HCT116 (cell line): ENCODE data around the gene HOXA1. TPM values are rescaled to one million over a fixed set of nuclear protein-coding genes. Genes with fewer than 3 reads are reported as not detected.

Source experiments
- ATAC-seq: fragments of 200-7000 bp; cut with Tn5 transposase; 2 replicates; pipeline ENCODE4 v1.9.1; 2020; ENCODE audit warnings: mild to moderate bottlenecking, moderate library complexity
- BruUV-seq: library from RNA; stranded (reverse); fragments of 400-500 nt; replicated peaks from 2 replicates; lab custom pipeline; 2021; lab: Mats Ljungman, UMichigan
- CTCF ChIA-PET: fragments of 300-600 bp; sonication (Branson Sonifier 250); formaldehyde crosslinking; loops from one replicate; lab custom pipeline; 2021; ENCODE audit warnings: antibody characterized with exemption; lab: Charles Lee
- POLR2A ChIA-PET: fragments of 300-600, 350-600 bp; sonication (Branson Sonifier 250); formaldehyde crosslinking; loops from one replicate; lab custom pipeline; 2021; ENCODE audit warnings: antibody characterized with exemption; lab: Charles Lee
- RAD21 ChIA-PET, 2 experiments: fragments of 300-600 bp; sonication (Branson Sonifier 250); formaldehyde crosslinking; loops; one replicate each; lab custom pipeline; 2023; ENCODE audit warnings: low total read pairs in 2 of 2; ENCODE audit not compliant: uncharacterized antibody in 2 of 2, unreplicated experiment in 2 of 2, low non-redundant PET in 1 of 2; lab: Charles Lee
- DNase-seq: peaks from one replicate; pipeline ENCODE4 v3.0.0-alpha.2; 2010; ENCODE audit warnings: low read depth, low spot score
- H2AFZ ChIP-seq: fragments of 200-600 bp; shearing (Covaris generic), sonication (generic); 2 replicates; pipeline ENCODE4 v1.6.1; 2017; ENCODE audit warnings: low read depth, mixed run types, mixed read lengths, antibody characterized with exemption, low read length; ENCODE audit not compliant: poor library complexity, severe bottlenecking
- H3K27ac ChIP-seq: 2 replicates; pipeline ENCODE4 v1.5.1; 2012; ENCODE audit warnings: low read depth, low read length
- H3K27me3 ChIP-seq: fragments of 200-600 bp; sonication (generic); 2 replicates; pipeline ENCODE4 v1.6.1; 2016; ENCODE audit warnings: mixed run types, low read length, mixed read lengths; ENCODE audit not compliant: insufficient read depth
- H3K36me3 ChIP-seq, 2 experiments: fragments of 200-500 bp in 1 of 2; fragments of 200-600 bp in 1 of 2; sonication (Bioruptor generic) in 1 of 2; sonication (generic) in 1 of 2; 2 replicates each; pipeline versions ENCODE4 v1.5.1 to v1.6.1; 2014 to 2016; ENCODE audit warnings: low read length in 2 of 2, inconsistent platforms in 1 of 2, mixed read lengths in 1 of 2, mixed run types in 1 of 2; ENCODE audit not compliant: insufficient read depth in 2 of 2, control insufficient read depth in 1 of 2
- H3K4me1 ChIP-seq, 2 experiments: fragments of 200-600 bp in 1 of 2; sonication (generic) in 1 of 2; 2 replicates each; pipeline versions ENCODE4 v1.5.1 to v1.6.1; 2012 to 2017; ENCODE audit warnings: low read length in 2 of 2, inconsistent platforms in 1 of 2, mild to moderate bottlenecking in 1 of 2, mixed read lengths in 1 of 2, mixed run types in 1 of 2, moderate library complexity in 1 of 2; ENCODE audit not compliant: insufficient read depth in 2 of 2, control insufficient read depth in 1 of 2
- H3K4me2 ChIP-seq: fragments of 200-600 bp; sonication (generic); 2 replicates; pipeline ENCODE4 v1.6.1; 2017; ENCODE audit warnings: mixed run types, low read length, mixed read lengths
- H3K4me3 ChIP-seq, 2 experiments: fragments of 200-600 bp in 1 of 2; sonication (generic) in 1 of 2; replicated peaks in 1 of 2; 2 replicates each; pipeline ENCODE4 v1.5.1; 2011 to 2016; ENCODE audit warnings: low read length in 2 of 2, control low read depth in 1 of 2, low read depth in 1 of 2, mild to moderate bottlenecking in 1 of 2, mixed read lengths in 1 of 2, mixed run types in 1 of 2
- H3K79me2 ChIP-seq: fragments of 200-600 bp; sonication (generic); 2 replicates; pipeline ENCODE4 v1.6.1; 2017; ENCODE audit warnings: mild to moderate bottlenecking, mixed run types, low read length, moderate library complexity, mixed read lengths; ENCODE audit not compliant: insufficient read depth
- H3K9ac ChIP-seq: fragments of 200-600 bp; sonication (generic); 2 replicates; pipeline ENCODE4 v1.6.1; 2016; ENCODE audit warnings: low read length, mixed read lengths
- H3K9me2 ChIP-seq: fragments of 200-600 bp; sonication (generic), shearing (Covaris generic); 2 replicates; pipeline ENCODE4 v1.6.1; 2017; ENCODE audit warnings: mixed run types, mild to moderate bottlenecking, moderate library complexity; ENCODE audit not compliant: insufficient read depth
- H3K9me3 ChIP-seq, 2 experiments: fragments of 200-500 bp in 1 of 2; fragments of 200-600 bp in 1 of 2; sonication (Bioruptor generic) in 1 of 2; sonication (generic) in 1 of 2; 2 replicates each; pipeline ENCODE4 v1.6.1; 2014 to 2017; ENCODE audit warnings: low read length in 2 of 2, mixed read lengths in 2 of 2, inconsistent platforms in 1 of 2, low read depth in 1 of 2, mild to moderate bottlenecking in 1 of 2, mixed run types in 1 of 2, moderate library complexity in 1 of 2; ENCODE audit not compliant: control insufficient read depth in 1 of 2, insufficient read depth in 1 of 2
- H4K20me1 ChIP-seq: fragments of 200-600 bp; sonication (generic), shearing (Covaris generic); 2 replicates; pipeline ENCODE4 v1.6.1; 2017; ENCODE audit warnings: mixed run types, mild to moderate bottlenecking, moderate library complexity; ENCODE audit not compliant: insufficient read depth
- CTCF ChIP-seq, 3 experiments: fragments of 200-600 bp in 1 of 3; sonication (generic) in 1 of 3; IDR thresholded peaks in 2 of 3; conservative IDR thresholded peaks in 1 of 3; 2 replicates each; pipeline ENCODE4 v1.5.1; 2012 to 2017; ENCODE audit warnings: low read depth in 2 of 3, low read length in 2 of 3, antibody characterized with exemption in 1 of 3, borderline replicate concordance in 1 of 3, control low read depth in 1 of 3, mild to moderate bottlenecking in 1 of 3, mixed read lengths in 1 of 3, mixed run types in 1 of 3, moderate library complexity in 1 of 3; ENCODE audit not compliant: insufficient read depth in 1 of 3
- EGR1 ChIP-seq: IDR thresholded peaks from 2 replicates; pipeline ENCODE4 v1.6.1; 2012; ENCODE audit warnings: low read depth
- ELF1 ChIP-seq: IDR thresholded peaks from 2 replicates; pipeline ENCODE4 v1.6.1; 2012; ENCODE audit warnings: low read depth, borderline replicate concordance
- EZH2phosphoT487 ChIP-seq: fragments of 200-600 bp; IDR thresholded peaks from 2 replicates; pipeline ENCODE4 v1.6.1; 2018; ENCODE audit warnings: antibody characterized with exemption, borderline replicate concordance
- POLR2A ChIP-seq: IDR thresholded peaks from 2 replicates; pipeline ENCODE4 v1.7.0; 2011; ENCODE audit warnings: borderline replicate concordance; ENCODE audit not compliant: insufficient read depth, insufficient read length; ENCODE audit errors: extremely low read depth
- POLR2AphosphoS5 ChIP-seq: IDR thresholded peaks from 2 replicates; pipeline ENCODE4 v1.6.1; 2011; ENCODE audit warnings: mild to moderate bottlenecking, low read depth, low read length, moderate library complexity
- RAD21 ChIP-seq: IDR thresholded peaks from 2 replicates; pipeline ENCODE4 v1.6.1; 2012; ENCODE audit warnings: low read depth, mild to moderate bottlenecking
- REST ChIP-seq: IDR thresholded peaks from 2 replicates; pipeline ENCODE4 v1.6.1; 2012; ENCODE audit warnings: low read depth
- SIN3A ChIP-seq: IDR thresholded peaks from 2 replicates; pipeline ENCODE4 v1.6.1; 2012; ENCODE audit warnings: low read depth
- SRF ChIP-seq: IDR thresholded peaks from 2 replicates; pipeline ENCODE4 v1.6.1; 2012; ENCODE audit warnings: low read depth
- TCF7L2 ChIP-seq: IDR thresholded peaks from 2 replicates; pipeline ENCODE4 v1.7.0; 2011; ENCODE audit warnings: borderline replicate concordance, inconsistent platforms; ENCODE audit not compliant: insufficient read depth, insufficient read length; ENCODE audit errors: extremely low read depth
- ZBTB33 ChIP-seq: IDR thresholded peaks from 2 replicates; pipeline ENCODE4 v1.6.1; 2011; ENCODE audit warnings: mild to moderate bottlenecking, low read length, moderate library complexity; ENCODE audit not compliant: insufficient replicate concordance; ENCODE audit errors: extremely low read depth
- ZFX ChIP-seq: fragments of 450-650 bp; IDR thresholded peaks from 2 replicates; pipeline ENCODE4 v1.6.1; 2017
- ZNF274 ChIP-seq: fragments of 200-500 bp; sonication (Bioruptor generic); IDR thresholded peaks from 2 replicates; pipeline ENCODE4 v1.6.1; 2014; ENCODE audit warnings: mild to moderate bottlenecking, low read depth, low read length, inconsistent platforms
- intact Hi-C: fragments of 100-400 bp; cut with micrococcal nuclease; formaldehyde crosslinking; loops from 2 replicates; pipeline ENCODE4 v1.10.0; 2022
- total RNA-seq: library from RNA; stranded (reverse); gene quantifications from one replicate; pipeline ENCODE4 v1.2.1, GENCODE V29; 2021; ENCODE audit not compliant: unreplicated experiment

HOXA1 gene
- total RNA-seq, 1 experiment from 2014 or later, result 2.8 TPM

GRCh38 chr7:27116031-27116961 is 20.5 kb upstream of the HOXA1 start:
- CTCF ChIA-PET, result no interaction called here
- Histone ChIP-seq H3K9me3 (no peaks in the 10 kb centered on the region), H2AFZ (no peak overlapping the region)

More at GRCh38 chr7:27116031-27116961, 20.5 kb upstream of the HOXA1 start:
- BruUV-seq, result TSS peak; percentile 36
- H3K9ac ChIP-seq, result peak overlapping the region; percentile 72
- peaks cover 59 to 84% of the 10 kb centered on the region in 2 experiments for H3K4me1 ChIP-seq
- H3K36me3 ChIP-seq, result no peaks in the 10 kb centered on the region
- H4K20me1 ChIP-seq, result no peaks in the 10 kb centered on the region
- peaks cover 20% of the 10 kb centered on the region for H3K79me2 ChIP-seq
- H3K4me3 ChIP-seq, result peak overlapping the region; percentile 47 to 60; a peak in 2 of 4 replicates
- DNase-seq (no peak), ATAC-seq (no peak)
- H3K27me3 ChIP-seq, result peaks cover 10% of the 10 kb centered on the region; the same call in 1 of the 2 replicates
- RAD21 ChIA-PET, result interaction anchor here in 1 of 2 experiments (1.2 kb wide), 1 partner anchor 45 kb away, joined by 4 read pairs; no protein-coding TSS in a partner anchor
- POLR2A ChIA-PET, result interaction anchor here (1.2 to 2.1 kb wide), 2 partner anchors 12 to 20 kb away, joined by 4 to 8 read pairs; partner anchors contain the start of gene HOXA1
- TF ChIP-seq POLR2AphosphoS5 (no peak), REST (no peak), ELF1 (no peak), CTCF (IDR thresholded peaks at IDR 0.05 in 2 of 3, conservative IDR thresholded peaks at IDR 0.05 in 1 of 3; ENCODE audit: borderline replicate concordance in 1 of 3, insufficient read depth in 1 of 3, low read depth in 2 of 3, low read length in 2 of 3) (no peak), POLR2A (no peak), EZH2phosphoT487 (no peak), ZNF274 (no peak), SIN3A (no peak), RAD21 (no peak), ZBTB33 (no peak), ZFX (no peak), TCF7L2 (no peak), SRF (no peak), EGR1 (no peak)
- peak overlapping the region; percentile 92 for H3K4me2 ChIP-seq
- H3K27ac ChIP-seq, result peak overlapping the region; percentile 87; the same call in 1 of the 2 replicates
- intact Hi-C loops, result no loop called here
- no peaks in the 10 kb centered on the region for H3K9me2 ChIP-seq
